ENCODE data around the gene SKIC8. TPM values are rescaled to one million over a fixed set of nuclear protein-coding genes. Genes with fewer than 3 reads are reported as not detected.

The SKIC8 gene
- total RNA-seq, 1 donor from 2014 or later, result 44.4 TPM

DNA sequence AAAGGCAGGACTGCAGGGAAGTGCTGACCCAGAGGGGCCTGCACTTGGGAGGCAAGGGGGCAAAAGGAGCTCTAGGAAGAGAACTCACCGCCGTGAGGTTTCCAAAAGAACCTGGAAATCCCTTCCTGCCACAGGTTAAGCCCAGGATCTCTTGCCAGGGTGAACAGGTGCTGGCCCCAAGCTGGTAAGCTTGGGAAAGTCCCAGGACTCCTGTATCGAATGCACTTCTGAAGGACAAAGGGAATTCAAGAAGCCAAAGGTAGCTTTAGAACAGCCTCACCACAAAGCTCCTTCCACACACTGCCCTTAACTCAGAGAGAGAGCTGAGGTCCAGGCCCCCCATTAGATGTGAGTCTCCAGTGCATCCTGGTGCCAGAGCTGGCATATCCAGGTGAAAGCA, 11.9 kb upstream of the SKIC8 start:
- TF ChIP-seq, protein P1, sequence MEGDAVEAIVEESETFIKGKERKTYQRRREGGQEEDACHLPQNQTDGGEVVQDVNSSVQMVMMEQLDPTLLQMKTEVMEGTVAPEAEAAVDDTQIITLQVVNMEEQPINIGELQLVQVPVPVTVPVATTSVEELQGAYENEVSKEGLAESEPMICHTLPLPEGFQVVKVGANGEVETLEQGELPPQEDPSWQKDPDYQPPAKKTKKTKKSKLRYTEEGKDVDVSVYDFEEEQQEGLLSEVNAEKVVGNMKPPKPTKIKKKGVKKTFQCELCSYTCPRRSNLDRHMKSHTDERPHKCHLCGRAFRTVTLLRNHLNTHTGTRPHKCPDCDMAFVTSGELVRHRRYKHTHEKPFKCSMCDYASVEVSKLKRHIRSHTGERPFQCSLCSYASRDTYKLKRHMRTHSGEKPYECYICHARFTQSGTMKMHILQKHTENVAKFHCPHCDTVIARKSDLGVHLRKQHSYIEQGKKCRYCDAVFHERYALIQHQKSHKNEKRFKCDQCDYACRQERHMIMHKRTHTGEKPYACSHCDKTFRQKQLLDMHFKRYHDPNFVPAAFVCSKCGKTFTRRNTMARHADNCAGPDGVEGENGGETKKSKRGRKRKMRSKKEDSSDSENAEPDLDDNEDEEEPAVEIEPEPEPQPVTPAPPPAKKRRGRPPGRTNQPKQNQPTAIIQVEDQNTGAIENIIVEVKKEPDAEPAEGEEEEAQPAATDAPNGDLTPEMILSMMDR (IDR thresholded peaks at IDR 0.05), result no peak
- no peak overlapping the region for H3K27ac ChIP-seq
- intact Hi-C loops (cut with DNase I), result no loop called here
- ATAC-seq (no peak), DNase-seq (no peak)
- H3K9me3 ChIP-seq, result no peaks in the 10 kb centered on the region
- no peak overlapping the region for H3K4me3 ChIP-seq
- H3K27me3 ChIP-seq (ENCODE audit: low read depth), result no peaks in the 10 kb centered on the region
- H3K4me1 ChIP-seq, result peaks cover 6% of the 10 kb centered on the region
- H3K36me3 ChIP-seq, result no peaks in the 10 kb centered on the region

DNA sequence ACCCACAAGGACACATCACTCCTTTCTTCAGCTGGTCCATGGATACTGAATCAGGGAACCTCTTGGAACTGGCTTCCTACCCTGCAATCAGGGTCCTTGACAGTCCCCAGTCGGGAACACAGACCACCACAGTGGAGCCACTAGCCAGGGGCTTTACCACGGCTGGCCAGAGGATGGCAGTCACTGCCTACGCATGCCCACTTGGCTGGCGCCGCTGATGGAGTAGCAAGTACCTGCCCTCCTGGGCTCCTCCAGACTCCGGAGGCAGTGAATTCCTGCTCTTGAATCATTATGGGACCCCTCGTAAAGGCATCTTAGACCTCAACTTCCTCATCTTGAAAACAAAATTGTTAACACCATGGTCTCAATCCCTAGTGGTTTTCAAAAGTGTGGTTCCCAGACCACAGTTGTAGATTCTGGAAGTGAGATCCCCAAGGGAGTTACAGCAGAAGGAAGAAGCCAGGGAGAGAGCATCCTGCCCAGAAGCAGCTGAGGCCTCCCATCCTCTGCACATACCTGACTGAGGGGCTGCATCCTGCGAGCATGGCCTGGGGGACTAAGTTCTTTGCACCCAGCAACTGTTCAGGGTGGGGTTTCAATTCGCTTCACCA, 9.1 kb upstream of the SKIC8 start:
- Histone ChIP-seq H3K27ac (no peak overlapping the region), H3K27me3 (ENCODE audit: low read depth) (peaks cover 11% of the 10 kb centered on the region)
- intact Hi-C loops (cut with DNase I), result loop anchor here (10.0 kb wide), 1 partner anchor 116 kb away; no protein-coding TSS in a partner anchor

DNA sequence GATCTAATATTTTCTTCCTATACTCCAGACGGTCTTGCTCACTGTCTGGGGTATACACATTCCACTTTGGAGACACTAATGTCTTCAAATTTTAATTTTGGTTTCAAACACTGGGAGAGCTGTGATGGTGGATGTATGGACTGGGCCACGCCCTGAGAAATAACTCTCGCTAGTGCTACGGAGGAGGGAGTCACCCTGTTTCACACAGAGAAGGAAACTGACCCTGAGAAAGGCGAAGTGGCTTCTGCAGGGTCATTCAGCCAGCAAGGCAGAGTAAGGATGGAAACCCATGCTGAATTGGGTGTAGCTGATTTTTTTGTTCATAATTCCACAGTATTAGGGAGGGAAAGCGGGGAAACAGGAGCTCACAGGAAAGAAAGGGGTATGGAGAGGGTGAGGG, 8.6 kb upstream of the SKIC8 start:
- H3K4me3 ChIP-seq, result no peak overlapping the region
- intact Hi-C loops (cut with DNase I), result loop anchor here (10.0 kb wide), 1 partner anchor 117 kb away; no protein-coding TSS in a partner anchor
- H3K9me3 ChIP-seq, result no peaks in the 10 kb centered on the region
- peaks cover 6% of the 10 kb centered on the region for H3K4me1 ChIP-seq
- no peaks in the 10 kb centered on the region for H3K36me3 ChIP-seq
- ATAC-seq (no peak), DNase-seq (no peak)
- H3K27ac ChIP-seq, result no peak overlapping the region
- H3K27me3 ChIP-seq (ENCODE audit: low read depth), result peaks cover 14% of the 10 kb centered on the region
- TF ChIP-seq, protein P1 (IDR thresholded peaks at IDR 0.05), result no peak

More for the DNA sequence above, 9.1 kb upstream of the SKIC8 start:
- H3K4me3 ChIP-seq, result no peak overlapping the region
- peak; percentile 77 to 82 for ATAC-seq
- DNase-seq, result peak; percentile 76
- no peaks in the 10 kb centered on the region for H3K36me3 ChIP-seq
- no peaks in the 10 kb centered on the region for H3K9me3 ChIP-seq
- peaks cover 6% of the 10 kb centered on the region for H3K4me1 ChIP-seq
- TF ChIP-seq, protein P1 (IDR thresholded peaks at IDR 0.05), result peak; percentile 86

DNA sequence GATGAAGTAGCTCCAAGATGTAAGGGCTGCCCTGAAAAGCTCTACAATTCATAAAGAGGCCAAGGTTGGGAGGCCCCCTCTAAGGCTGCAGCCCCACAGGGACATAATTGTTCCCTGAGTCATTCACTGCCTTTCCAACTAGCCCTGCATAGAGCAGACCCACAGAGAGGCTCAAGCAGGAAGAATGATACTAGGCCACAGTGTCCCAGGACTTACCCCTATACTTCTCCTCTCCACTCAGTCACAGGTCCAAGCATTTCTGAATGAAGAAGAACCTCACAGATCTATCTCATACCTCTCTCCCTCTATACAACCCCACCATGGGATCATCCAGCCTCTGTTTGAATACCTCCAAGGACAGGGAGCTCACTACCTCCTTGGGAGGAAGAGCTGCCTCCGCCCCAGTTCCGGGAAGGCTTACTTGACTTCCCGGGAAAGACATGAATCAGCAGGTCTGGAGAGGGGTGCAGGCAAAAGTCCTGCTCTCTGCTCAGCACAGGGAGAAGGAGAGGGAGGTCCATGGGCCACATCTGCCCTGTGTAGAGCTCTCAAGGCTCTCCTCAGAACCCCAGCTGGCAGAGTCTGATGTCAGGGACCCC, 6.9 kb upstream of the SKIC8 start:
- ATAC-seq (no peak), DNase-seq (no peak)
- Histone ChIP-seq H3K9me3 (no peaks in the 10 kb centered on the region), H3K36me3 (no peaks in the 10 kb centered on the region), H3K4me3 (no peak overlapping the region), H3K27me3 (ENCODE audit: low read depth) (peaks cover 14% of the 10 kb centered on the region), H3K4me1 (peaks cover 6% of the 10 kb centered on the region), H3K27ac (no peak overlapping the region)
- TF ChIP-seq, protein P1 (IDR thresholded peaks at IDR 0.05), result no peak
- intact Hi-C loops (cut with DNase I), result loop anchor here (10.0 kb wide), 1 partner anchor 119 kb away; no protein-coding TSS in a partner anchor

DNA sequence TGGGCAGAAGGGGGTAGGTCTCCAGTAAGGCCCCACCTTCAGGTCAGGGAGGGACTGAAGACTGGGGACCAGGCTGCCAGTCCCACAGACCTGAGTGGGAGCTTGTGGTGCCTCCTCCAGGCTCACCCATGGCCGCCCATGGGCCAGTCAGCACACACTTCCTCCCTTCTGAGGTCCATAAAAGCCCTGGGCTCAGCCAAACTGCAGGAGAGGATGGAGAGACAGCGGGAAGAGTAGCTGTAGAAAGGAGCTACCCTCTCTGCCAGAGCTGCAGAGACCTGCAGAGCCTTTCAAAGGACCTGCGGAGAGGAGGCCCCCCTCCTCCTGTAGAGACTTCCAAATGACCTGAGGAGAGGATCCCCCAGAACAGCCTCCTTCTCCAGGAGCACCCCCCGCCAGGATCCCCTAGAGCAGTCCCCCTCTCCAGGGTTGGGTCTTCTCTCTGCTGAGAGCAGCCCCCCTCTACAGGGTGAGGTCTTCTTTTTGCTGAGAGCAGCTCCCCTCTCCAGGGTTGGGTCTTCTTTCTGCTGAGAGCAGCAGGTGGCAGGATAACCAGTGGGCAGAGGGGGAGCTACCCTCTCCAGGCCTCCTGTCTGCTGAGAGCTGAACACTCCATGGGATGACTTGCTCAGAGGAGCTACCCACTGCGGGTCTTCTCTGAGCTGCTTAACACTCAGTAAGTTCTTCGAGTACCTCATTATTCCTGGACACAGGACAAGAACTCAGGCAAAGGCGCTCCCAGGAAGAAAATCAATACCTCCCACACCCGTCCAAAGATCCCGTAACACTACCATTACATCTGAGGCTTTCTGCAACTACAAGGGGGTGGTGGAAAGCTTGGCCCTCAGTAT, 5.0 kb upstream of the SKIC8 start:
- H3K4me1 ChIP-seq, result peaks cover 6% of the 10 kb centered on the region
- H3K4me3 ChIP-seq, result no peak overlapping the region
- TF ChIP-seq, protein P1 (IDR thresholded peaks at IDR 0.05), result no peak
- H3K9me3 ChIP-seq, result no peaks in the 10 kb centered on the region
- DNase-seq (no peak), ATAC-seq (no peak)
- H3K27me3 ChIP-seq (ENCODE audit: low read depth), result peaks cover 14% of the 10 kb centered on the region
- no peak overlapping the region for H3K27ac ChIP-seq
- H3K36me3 ChIP-seq, result no peaks in the 10 kb centered on the region
- intact Hi-C loops (cut with DNase I), result loop anchor here (10.0 kb wide), 1 partner anchor 120 kb away; no protein-coding TSS in a partner anchor

Data from lower lobe of right lung (tissue), 2 donors.